Gastrocnemius medialis (tissue), 4 donors: ENCODE data around the gene PLPP2. TPM values are rescaled to one million over a fixed set of nuclear protein-coding genes. Genes with fewer than 3 reads are reported as not detected.
A peak's percentile ranks its signal among the peaks of the same experiment; 100 is the strongest.

Experiments
- ATAC-seq, 2 donors: fragments of 150-250 bp; one replicate each; pipeline ENCODE4 v1.9.1; 2016
- DNase-seq, 2 donors: peaks; one replicate each; pipeline ENCODE4 v3.0.0-alpha.2; 2019
- H3K27ac ChIP-seq, 4 donors: fragments of 200-600 bp; sonication (generic); 1 replicate in 1 of 4; 2 replicates in 3 of 4; pipeline ENCODE4 v1.5.1; 2016 to 2018; ENCODE audit warnings: mild to moderate bottlenecking in 2 of 4, moderate library complexity in 1 of 4
- H3K27me3 ChIP-seq, 3 donors: fragments of 200-600 bp; sonication (generic) in 2 of 3; 1 replicate in 1 of 3; 2 replicates in 2 of 3; pipeline versions ENCODE4 v1.5.1 to v1.6.0; 2016 to 2019; ENCODE audit warnings: mild to moderate bottlenecking in 1 of 3, moderate library complexity in 1 of 3
- H3K36me3 ChIP-seq, 2 donors: fragments of 200-600 bp; sonication (generic) in 1 of 2; one replicate each; pipeline ENCODE4 v1.5.1; 2017 to 2018
- H3K4me1 ChIP-seq, 2 donors: fragments of 200-600 bp; sonication (generic) in 1 of 2; one replicate each; pipeline ENCODE4 v1.5.1; 2016 to 2017; ENCODE audit warnings: mild to moderate bottlenecking in 2 of 2
- H3K4me3 ChIP-seq, 4 donors: fragments of 200-600 bp; sonication (generic) in 3 of 4; 1 replicate in 1 of 4; 2 replicates in 3 of 4; pipeline ENCODE4 v1.5.1; 2016 to 2019; ENCODE audit warnings: mild to moderate bottlenecking in 2 of 4
- H3K9me3 ChIP-seq, 3 donors: fragments of 200-600 bp; sonication (generic) in 2 of 3; 1 replicate in 1 of 3; 2 replicates in 2 of 3; pipeline ENCODE4 v1.5.1; 2016 to 2019
- POLR2A ChIP-seq, 2 donors: fragments of 450-650 bp; IDR thresholded peaks; one replicate each; pipeline ENCODE4 v1.6.1; 2017; ENCODE audit warnings: antibody characterized with exemption in 2 of 2, mild to moderate bottlenecking in 2 of 2, moderate library complexity in 2 of 2
- in situ Hi-C, 4 donors: fragments of 200-750 bp; cut with MboI; loops; one replicate each; pipeline versions ENCODE4 v1.15.0 to v1.8.0; 2017; ENCODE audit warnings: low sequenced_read_pairs in 4 of 4
- intact Hi-C: fragments of 100-400 bp; cut with DNase I; formaldehyde crosslinking; loops from one replicate; pipeline ENCODE4 v1.15.1; 2023; ENCODE audit warnings: low total_unique reads
- total RNA-seq, 4 donors: library from RNA; depleted of rRNA; stranded (reverse); fragments of >200 nt; gene quantifications; one replicate each; pipeline versions ENCODE4 v1.1.0 to v1.2.3, GENCODE V29; 2016
- TF ChIP-seq, protein P1 (sequence below), 5 experiments: fragments of 450-650 bp in 3 of 5; fragments of 200-600 bp in 2 of 5; sonication (generic) in 2 of 5; IDR thresholded peaks in 4 of 5; conservative IDR thresholded peaks in 1 of 5; 1 replicate in 4 of 5; 2 replicates in 1 of 5; pipeline ENCODE4 v1.5.1; 2016 to 2019; ENCODE audit warnings: antibody characterized with exemption in 5 of 5, mild to moderate bottlenecking in 3 of 5, moderate library complexity in 3 of 5

PLPP2 gene
- total RNA-seq, 4 donors from 2014 or later: 0.64 to 1.2 (median 0.92) TPM; not detected in 1

- peak in 1 of 2 donors; percentile 18 for ATAC-seq
- Histone ChIP-seq H3K4me3 (peak overlapping the region; percentile 42 to 58 (median 48)), H3K27me3 (no peaks in the 10 kb centered on the region), H3K9me3 (no peaks in the 10 kb centered on the region), H3K36me3 (peaks cover 0 to 29% of the 10 kb centered on the region in 2 donors), H3K4me1 (no peaks in the 10 kb centered on the region), H3K27ac (peak overlapping the region; percentile 52 to 79 (median 74))
- in situ Hi-C loops (no loop called here), intact Hi-C loops (no loop called here)
- DNase-seq: no peak
- TF ChIP-seq POLR2A (IDR thresholded peaks at IDR 0.05): peak in 1 of 2 donors; percentile 28
- TF ChIP-seq, protein P1, sequence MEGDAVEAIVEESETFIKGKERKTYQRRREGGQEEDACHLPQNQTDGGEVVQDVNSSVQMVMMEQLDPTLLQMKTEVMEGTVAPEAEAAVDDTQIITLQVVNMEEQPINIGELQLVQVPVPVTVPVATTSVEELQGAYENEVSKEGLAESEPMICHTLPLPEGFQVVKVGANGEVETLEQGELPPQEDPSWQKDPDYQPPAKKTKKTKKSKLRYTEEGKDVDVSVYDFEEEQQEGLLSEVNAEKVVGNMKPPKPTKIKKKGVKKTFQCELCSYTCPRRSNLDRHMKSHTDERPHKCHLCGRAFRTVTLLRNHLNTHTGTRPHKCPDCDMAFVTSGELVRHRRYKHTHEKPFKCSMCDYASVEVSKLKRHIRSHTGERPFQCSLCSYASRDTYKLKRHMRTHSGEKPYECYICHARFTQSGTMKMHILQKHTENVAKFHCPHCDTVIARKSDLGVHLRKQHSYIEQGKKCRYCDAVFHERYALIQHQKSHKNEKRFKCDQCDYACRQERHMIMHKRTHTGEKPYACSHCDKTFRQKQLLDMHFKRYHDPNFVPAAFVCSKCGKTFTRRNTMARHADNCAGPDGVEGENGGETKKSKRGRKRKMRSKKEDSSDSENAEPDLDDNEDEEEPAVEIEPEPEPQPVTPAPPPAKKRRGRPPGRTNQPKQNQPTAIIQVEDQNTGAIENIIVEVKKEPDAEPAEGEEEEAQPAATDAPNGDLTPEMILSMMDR (IDR thresholded peaks at IDR 0.05 in 4 of 5, conservative IDR thresholded peaks at IDR 0.05 in 1 of 5): no peak
Measured at GRCh38 chr19:311813-312261, 20.6 kb upstream of the PLPP2 start.

- DNase-seq (no peak), ATAC-seq (no peak)
- peak overlapping the region; percentile 52 to 79 (median 74) for H3K27ac ChIP-seq
- no peaks in the 10 kb centered on the region for H3K9me3 ChIP-seq
- peak overlapping the region; percentile 42 to 58 (median 48) for H3K4me3 ChIP-seq
- TF ChIP-seq POLR2A (IDR thresholded peaks at IDR 0.05): no peak
- TF ChIP-seq, protein P1 (IDR thresholded peaks at IDR 0.05 in 4 of 5, conservative IDR thresholded peaks at IDR 0.05 in 1 of 5): no peak
- intact Hi-C loops: no loop called here
- H3K36me3 ChIP-seq: peaks cover 0 to 38% of the 10 kb centered on the region in 2 donors
- H3K27me3 ChIP-seq: no peaks in the 10 kb centered on the region
- no peaks in the 10 kb centered on the region for H3K4me1 ChIP-seq
- in situ Hi-C loops: no loop called here
Measured at GRCh38 chr19:310781-311496, 19.7 kb upstream of the PLPP2 start.

DNA sequence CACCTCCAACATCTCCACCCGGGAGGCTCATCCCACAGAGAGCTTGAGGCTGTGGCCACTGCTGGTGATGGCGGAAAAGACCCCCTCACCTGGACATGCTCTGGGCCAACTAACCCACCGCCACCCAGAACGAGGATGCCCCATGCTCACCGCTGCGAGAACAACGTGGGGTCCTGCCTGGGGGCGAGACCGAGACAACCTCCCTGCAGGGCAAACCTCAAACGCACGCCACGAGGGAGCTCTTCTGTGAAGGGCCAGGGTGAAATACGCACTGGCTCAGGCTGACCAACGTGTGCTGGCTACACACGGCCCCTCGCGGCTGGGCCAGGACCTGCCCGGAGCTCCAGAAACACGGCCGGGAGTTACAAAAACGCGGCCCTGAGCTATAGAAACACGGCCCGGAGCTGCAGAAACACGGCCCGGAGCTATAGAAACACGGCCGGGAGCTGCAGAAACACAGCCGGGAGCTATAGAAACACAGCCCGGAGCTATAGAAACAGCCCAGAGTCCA is 19.0 kb upstream of the PLPP2 start:
- TF ChIP-seq, protein P1 (IDR thresholded peaks at IDR 0.05 in 4 of 5, conservative IDR thresholded peaks at IDR 0.05 in 1 of 5): no peak
- TF ChIP-seq POLR2A (IDR thresholded peaks at IDR 0.05): no peak
- Histone ChIP-seq H3K27me3 (no peaks in the 10 kb centered on the region), H3K9me3 (no peaks in the 10 kb centered on the region), H3K4me1 (no peaks in the 10 kb centered on the region), H3K4me3 (peak overlapping the region; percentile 42 to 58 (median 48)), H3K36me3 (peaks cover 0 to 46% of the 10 kb centered on the region in 2 donors), H3K27ac (peak overlapping the region; percentile 52 to 79 (median 74))
- intact Hi-C loops: no loop called here
- DNase-seq: no peak
- ATAC-seq: no peak
- in situ Hi-C loops: no loop called here

DNA sequence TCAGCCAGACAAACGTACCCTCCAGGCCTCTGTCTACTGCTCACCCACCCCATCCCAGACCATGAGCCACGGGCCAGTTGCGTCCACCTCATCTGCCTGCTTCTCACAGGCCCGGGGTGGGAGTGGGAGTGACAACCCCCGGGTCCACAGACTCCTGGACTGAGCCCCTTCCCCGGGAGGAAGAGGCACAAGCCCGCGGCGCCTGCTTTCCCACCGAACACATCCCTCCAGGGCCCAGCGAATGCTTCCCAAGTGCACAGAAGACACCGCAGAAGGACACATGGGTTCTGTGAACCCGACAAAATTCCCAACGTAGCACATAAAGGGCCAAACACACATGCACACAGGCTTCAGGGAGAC is 18.0 kb upstream of the PLPP2 start:
- ATAC-seq (no peak), DNase-seq (no peak)
- Histone ChIP-seq H3K36me3 (peaks cover 0 to 48% of the 10 kb centered on the region in 2 donors), H3K9me3 (no peaks in the 10 kb centered on the region), H3K4me1 (no peaks in the 10 kb centered on the region), H3K27me3 (no peaks in the 10 kb centered on the region), H3K27ac (peak overlapping the region; percentile 49 to 79 (median 74)), H3K4me3 (peak overlapping the region; percentile 14 to 58 (median 41))
- TF ChIP-seq, protein P1 (IDR thresholded peaks at IDR 0.05 in 4 of 5, conservative IDR thresholded peaks at IDR 0.05 in 1 of 5): no peak
- no peak for TF ChIP-seq POLR2A (IDR thresholded peaks at IDR 0.05)
- intact Hi-C loops (no loop called here), in situ Hi-C loops (no loop called here)
